ENCODE data around the gene FAM151B. TPM values are rescaled to one million over a fixed set of nuclear protein-coding genes. Genes with fewer than 3 reads are reported as not detected.
A peak's percentile ranks its signal among the peaks of the same experiment; 100 is the strongest.

FAM151B gene
- total RNA-seq, 1 experiment from 2014 or later: 0.94 TPM

DNA sequence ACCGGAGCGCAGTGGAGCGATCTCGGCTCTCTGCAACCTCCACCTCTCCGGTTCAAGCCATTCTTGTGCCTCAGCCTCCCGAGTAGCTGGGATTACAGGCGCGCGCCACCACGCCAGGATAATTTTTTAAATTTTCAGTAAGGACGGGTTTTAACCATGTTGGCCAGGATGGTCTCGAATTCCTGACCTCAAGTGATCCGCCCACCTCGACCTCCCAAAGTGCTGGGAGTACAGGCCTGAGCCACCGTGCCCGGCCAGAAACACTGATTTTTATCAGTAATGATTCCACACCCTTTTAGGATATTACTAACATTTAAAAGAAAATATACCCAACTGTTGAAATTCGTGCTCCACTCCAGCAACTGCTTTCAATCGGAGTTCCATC is 464 bp upstream of the FAM151B start:
- peak overlapping the region; percentile 84 for H3K27ac Mint-ChIP-seq
- H3K27me3 Mint-ChIP-seq (ENCODE audit: low read depth): no peaks in the 10 kb centered on the region
- peak overlapping the region; percentile 82 for H3K4me3 Mint-ChIP-seq
- H3K36me3 Mint-ChIP-seq: peaks cover 26% of the 10 kb centered on the region
- peaks cover 15% of the 10 kb centered on the region for H3K9me3 Mint-ChIP-seq
- ChIA-PET POLR2A (interaction anchor here (0.6 kb wide), 1 partner anchor 83 kb away, joined by 3 read pairs; the partner anchor contains the start of gene ANKRD34B), CTCF (interaction anchor here (1.7 kb wide), 1 partner anchor 185 kb away, joined by 5 read pairs; no protein-coding TSS in a partner anchor)
- DNase-seq (ENCODE audit: low spot score) (no peak), ATAC-seq (no peak)
- TF ChIP-seq HMGXB4 (CRISPR knock-in tag; IDR thresholded peaks at IDR 0.05): 0 out of 2 replicates have a peak, but pooled peaks have one; percentile 7
- no peak for TF ChIP-seq ATF3 (CRISPR knock-in tag; conservative IDR thresholded peaks at IDR 0.05)
- TF ChIP-seq SOX15 (CRISPR knock-in tag; IDR thresholded peaks at IDR 0.05): no peak
- H3K4me1 Mint-ChIP-seq: peaks cover 42% of the 10 kb centered on the region

- H3K4me1 Mint-ChIP-seq: peaks cover 81% of the 10 kb centered on the region
- no peaks in the 10 kb centered on the region for H3K27me3 Mint-ChIP-seq (ENCODE audit: low read depth)
- TF ChIP-seq OVOL2 (CRISPR knock-in tag; IDR thresholded peaks at IDR 0.05; ENCODE audit: borderline replicate concordance) (no peak), GRHL2 (CRISPR knock-in tag; IDR thresholded peaks at IDR 0.05; ENCODE audit: insufficient replicate concordance, severe bottlenecking) (no peak), CREM (CRISPR knock-in tag; IDR thresholded peaks at IDR 0.05) (no peak), TEAD4 (CRISPR knock-in tag; IDR thresholded peaks at IDR 0.05) (no peak), ZNF263 (CRISPR knock-in tag; IDR thresholded peaks at IDR 0.05; ENCODE audit: low read depth) (no peak), GTF2I (CRISPR knock-in tag; conservative IDR thresholded peaks at IDR 0.05) (no peak), ZNF232 (CRISPR knock-in tag; IDR thresholded peaks at IDR 0.05) (no peak), ATF3 (CRISPR knock-in tag; conservative IDR thresholded peaks at IDR 0.05) (no peak), FOXP4 (CRISPR knock-in tag; IDR thresholded peaks at IDR 0.05) (no peak), NFE2L1 (CRISPR knock-in tag; IDR thresholded peaks at IDR 0.05) (no peak), ZNF512 (CRISPR knock-in tag; IDR thresholded peaks at IDR 0.05; ENCODE audit: borderline replicate concordance) (no peak)
- TF ChIP-seq, protein P1, sequence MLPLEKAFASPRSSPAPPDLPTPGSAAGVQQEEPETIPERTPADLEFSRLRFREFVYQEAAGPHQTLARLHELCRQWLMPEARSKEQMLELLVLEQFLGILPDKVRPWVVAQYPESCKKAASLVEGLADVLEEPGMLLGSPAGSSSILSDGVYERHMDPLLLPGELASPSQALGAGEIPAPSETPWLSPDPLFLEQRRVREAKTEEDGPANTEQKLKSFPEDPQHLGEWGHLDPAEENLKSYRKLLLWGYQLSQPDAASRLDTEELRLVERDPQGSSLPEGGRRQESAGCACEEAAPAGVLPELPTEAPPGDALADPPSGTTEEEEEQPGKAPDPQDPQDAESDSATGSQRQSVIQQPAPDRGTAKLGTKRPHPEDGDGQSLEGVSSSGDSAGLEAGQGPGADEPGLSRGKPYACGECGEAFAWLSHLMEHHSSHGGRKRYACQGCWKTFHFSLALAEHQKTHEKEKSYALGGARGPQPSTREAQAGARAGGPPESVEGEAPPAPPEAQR (CRISPR knock-in tag; IDR thresholded peaks at IDR 0.05): no peak
- TF ChIP-seq, protein P2, sequence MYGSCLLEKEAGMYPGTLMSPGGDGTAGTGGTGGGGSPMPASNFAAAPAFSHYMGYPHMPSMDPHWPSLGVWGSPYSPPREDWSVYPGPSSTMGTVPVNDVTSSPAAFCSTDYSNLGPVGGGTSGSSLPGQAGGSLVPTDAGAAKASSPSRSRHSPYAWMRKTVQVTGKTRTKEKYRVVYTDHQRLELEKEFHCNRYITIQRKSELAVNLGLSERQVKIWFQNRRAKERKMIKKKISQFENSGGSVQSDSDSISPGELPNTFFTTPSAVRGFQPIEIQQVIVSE (CRISPR knock-in tag; IDR thresholded peaks at IDR 0.05; ENCODE audit: borderline replicate concordance): no peak
- H3K36me3 Mint-ChIP-seq: no peaks in the 10 kb centered on the region
- POLR2A ChIA-PET: interaction anchor here (0.6 kb wide), 1 partner anchor 15 kb away, joined by 3 read pairs; no protein-coding TSS in a partner anchor
- DNase-seq (ENCODE audit: low spot score): no peak
- 0 out of 2 replicates have a peak overlapping the region, but pooled peaks have one; percentile 2 for H3K27ac Mint-ChIP-seq
- no peak for ATAC-seq
- no peaks in the 10 kb centered on the region for H3K9me3 Mint-ChIP-seq
- no peak overlapping the region for H3K4me3 Mint-ChIP-seq
- CTCF ChIA-PET: no interaction called here
These were observed 3.4 kb downstream of the FAM151B start for GRCh38 chr5:80491296-80491695.
